ENCODE results near the gene SLX9.

The SLX9 gene

DNA sequence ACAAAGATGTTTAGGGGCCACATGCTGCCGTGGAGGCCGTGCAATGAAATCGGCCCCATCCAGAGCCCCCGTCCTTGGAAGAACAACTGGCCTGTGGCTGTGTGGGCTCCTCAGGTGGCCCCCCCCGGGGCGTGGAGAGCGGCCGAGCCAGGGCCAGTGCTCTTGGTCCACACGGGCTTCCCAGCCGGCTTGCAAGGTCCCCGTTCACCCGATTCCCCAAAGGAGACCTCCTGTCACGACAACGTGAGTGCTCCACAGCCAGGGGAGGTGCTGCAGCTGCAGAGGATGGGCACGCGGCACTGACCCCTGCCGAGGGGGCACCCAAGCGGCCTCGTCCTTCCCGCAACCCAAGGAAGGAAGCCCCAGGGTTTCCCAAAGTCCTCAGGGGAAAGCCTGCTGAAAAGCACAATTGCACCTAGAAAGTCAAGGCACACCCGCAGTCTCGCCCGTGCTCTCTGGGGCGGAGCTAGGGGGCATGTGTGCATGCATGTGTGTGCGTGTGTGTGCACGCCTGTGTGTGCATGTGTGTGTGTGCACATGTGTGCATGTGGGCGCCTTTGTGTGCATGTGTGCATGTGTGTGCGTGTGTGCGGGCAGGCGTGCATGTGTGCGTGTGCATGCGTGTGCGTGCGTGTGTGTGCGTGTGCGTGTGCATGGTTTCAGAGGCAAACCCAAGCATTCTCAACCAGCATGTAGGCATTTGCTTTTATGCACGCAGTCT, 48.2 kb downstream of the SLX9 start:
- no peak overlapping the region for H3K27ac ChIP-seq (ENCODE audit: low read length, poor library complexity, severe bottlenecking)
- H3K79me1 ChIP-seq (replicated peaks; ENCODE audit: low read length, poor library complexity, severe bottlenecking): no peaks in the 10 kb centered on the region
- H4K8ac ChIP-seq (ENCODE audit: low read length): no peak overlapping the region
- H2BK5ac ChIP-seq (ENCODE audit: low read depth, low read length, poor library complexity, severe bottlenecking): no peak overlapping the region
- WGBS: 81% methylated on average over 37 of the region's 37 CpGs
- H2AFZ ChIP-seq (ENCODE audit: low read depth, low read length): no peak overlapping the region
- no peak overlapping the region for H4K91ac ChIP-seq (ENCODE audit: low read length)
- no peak overlapping the region for H2BK120ac ChIP-seq (ENCODE audit: low read depth, low read length)
- no peak overlapping the region for H3K23ac ChIP-seq (ENCODE audit: low read length in 2 of 2)
- H3K4me3 ChIP-seq (ENCODE audit: insufficient read depth in 1 of 2, low read depth in 1 of 2, low read length in 2 of 2): no peak overlapping the region
- H3K14ac ChIP-seq (ENCODE audit: low read length in 2 of 2): no peak overlapping the region
- no peak overlapping the region for H3K4me2 ChIP-seq (ENCODE audit: low read length, poor library complexity, severe bottlenecking)
- H2BK15ac ChIP-seq (ENCODE audit: low read depth, poor library complexity, severe bottlenecking): no peak overlapping the region
- H3K4me1 ChIP-seq (ENCODE audit: control insufficient read depth, insufficient read depth, low read depth, low read length): peaks cover 34% of the 10 kb centered on the region
- H3K18ac ChIP-seq (ENCODE audit: low read depth in 1 of 2, low read length in 2 of 2): no peak overlapping the region
- H3K27me3 ChIP-seq (ENCODE audit: control insufficient read depth in 1 of 2, insufficient read depth in 1 of 2, low read length in 2 of 2): peaks cover 0 to 27% of the 10 kb centered on the region in 2 experiments
- no peak overlapping the region for H3K9ac ChIP-seq (ENCODE audit: low read length)
- DNase-seq: no peak
- H3K36me3 ChIP-seq (ENCODE audit: control insufficient read depth in 1 of 2, insufficient read depth in 2 of 2, low read depth in 1 of 2, low read length in 2 of 2): no peaks in the 10 kb centered on the region
- no peak overlapping the region for H2BK12ac ChIP-seq (ENCODE audit: low read length in 2 of 2)
- H2AK5ac ChIP-seq (ENCODE audit: low read length, severe bottlenecking): no peak overlapping the region
- H3K4ac ChIP-seq (ENCODE audit: low read depth in 1 of 2, low read length in 2 of 2): no peak overlapping the region
- H3K9me3 ChIP-seq (ENCODE audit: control insufficient read depth, low read length): no peaks in the 10 kb centered on the region

GRCh38 chr21:44988607-44989536, 49.0 kb downstream of the SLX9 start:
- no peaks in the 10 kb centered on the region for H3K36me3 ChIP-seq (ENCODE audit: control insufficient read depth in 1 of 2, insufficient read depth in 2 of 2, low read depth in 1 of 2, low read length in 2 of 2)
- WGBS: 84% methylated on average over 19 of the region's 20 CpGs
- DNase-seq: no peak

GRCh38 chr21:44989537-44989886, 49.7 kb downstream of the SLX9 start:
- H3K79me1 ChIP-seq (replicated peaks; ENCODE audit: low read length, poor library complexity, severe bottlenecking): no peaks in the 10 kb centered on the region
- H3K27ac ChIP-seq (ENCODE audit: low read length, poor library complexity, severe bottlenecking): no peak overlapping the region
- no peak overlapping the region for H3K14ac ChIP-seq (ENCODE audit: low read length in 2 of 2)
- no peaks in the 10 kb centered on the region for H3K36me3 ChIP-seq (ENCODE audit: control insufficient read depth in 1 of 2, insufficient read depth in 2 of 2, low read depth in 1 of 2, low read length in 2 of 2)
- 75% methylated on average over 6 of the region's 8 CpGs for WGBS
- no peak overlapping the region for H2AK5ac ChIP-seq (ENCODE audit: low read length, severe bottlenecking)
- H3K4ac ChIP-seq (ENCODE audit: low read depth in 1 of 2, low read length in 2 of 2): no peak overlapping the region
- H2BK12ac ChIP-seq (ENCODE audit: low read length in 2 of 2): no peak overlapping the region
- DNase-seq: no peak
- peaks cover 34% of the 10 kb centered on the region for H3K4me1 ChIP-seq (ENCODE audit: control insufficient read depth, insufficient read depth, low read depth, low read length)
- no peak overlapping the region for H2AFZ ChIP-seq (ENCODE audit: low read depth, low read length)
- H3K18ac ChIP-seq (ENCODE audit: low read depth in 1 of 2, low read length in 2 of 2): no peak overlapping the region
- no peak overlapping the region for H3K4me2 ChIP-seq (ENCODE audit: low read length, poor library complexity, severe bottlenecking)
- no peaks in the 10 kb centered on the region for H3K9me3 ChIP-seq (ENCODE audit: control insufficient read depth, low read length)
- H2BK15ac ChIP-seq (ENCODE audit: low read depth, poor library complexity, severe bottlenecking): no peak overlapping the region
- H3K23ac ChIP-seq (ENCODE audit: low read length in 2 of 2): no peak overlapping the region
- H4K8ac ChIP-seq (ENCODE audit: low read length): no peak overlapping the region
- no peak overlapping the region for H3K4me3 ChIP-seq (ENCODE audit: insufficient read depth in 1 of 2, low read depth in 1 of 2, low read length in 2 of 2)
- no peak overlapping the region for H2BK120ac ChIP-seq (ENCODE audit: low read depth, low read length)
- no peak overlapping the region for H4K91ac ChIP-seq (ENCODE audit: low read length)
- no peak overlapping the region for H2BK5ac ChIP-seq (ENCODE audit: low read depth, low read length, poor library complexity, severe bottlenecking)
- H3K9ac ChIP-seq (ENCODE audit: low read length): no peak overlapping the region
- peaks cover 0 to 34% of the 10 kb centered on the region in 2 experiments for H3K27me3 ChIP-seq (ENCODE audit: control insufficient read depth in 1 of 2, insufficient read depth in 1 of 2, low read length in 2 of 2)

More at GRCh38 chr21:44988607-44989536, 49.0 kb downstream of the SLX9 start:
- Histone ChIP-seq H2AFZ (ENCODE audit: low read depth, low read length) (no peak overlapping the region), H3K79me1 (replicated peaks; ENCODE audit: low read length, poor library complexity, severe bottlenecking) (no peaks in the 10 kb centered on the region), H3K18ac (ENCODE audit: low read depth in 1 of 2, low read length in 2 of 2) (no peak overlapping the region), H3K9me3 (ENCODE audit: control insufficient read depth, low read length) (no peaks in the 10 kb centered on the region), H3K14ac (ENCODE audit: low read length in 2 of 2) (no peak overlapping the region), H2BK12ac (ENCODE audit: low read length in 2 of 2) (no peak overlapping the region), H4K8ac (ENCODE audit: low read length) (no peak overlapping the region), H3K27me3 (ENCODE audit: control insufficient read depth in 1 of 2, insufficient read depth in 1 of 2, low read length in 2 of 2) (peaks cover 0 to 28% of the 10 kb centered on the region in 2 experiments), H3K4ac (ENCODE audit: low read depth in 1 of 2, low read length in 2 of 2) (no peak overlapping the region), H3K27ac (ENCODE audit: low read length, poor library complexity, severe bottlenecking) (no peak overlapping the region), H3K4me3 (ENCODE audit: insufficient read depth in 1 of 2, low read depth in 1 of 2, low read length in 2 of 2) (no peak overlapping the region), H3K23ac (ENCODE audit: low read length in 2 of 2) (no peak overlapping the region), H3K4me2 (ENCODE audit: low read length, poor library complexity, severe bottlenecking) (no peak overlapping the region), H3K9ac (ENCODE audit: low read length) (no peak overlapping the region), H2BK120ac (ENCODE audit: low read depth, low read length) (no peak overlapping the region), H3K4me1 (ENCODE audit: control insufficient read depth, insufficient read depth, low read depth, low read length) (peaks cover 34% of the 10 kb centered on the region), H2BK5ac (ENCODE audit: low read depth, low read length, poor library complexity, severe bottlenecking) (no peak overlapping the region), H2AK5ac (ENCODE audit: low read length, severe bottlenecking) (peak overlapping the region; percentile 2), H2BK15ac (ENCODE audit: low read depth, poor library complexity, severe bottlenecking) (no peak overlapping the region), H4K91ac (ENCODE audit: low read length) (no peak overlapping the region)

All from mesenchymal stem cell (in vitro differentiated cells and primary cell).